HFF-Myc (cell line): ENCODE results near the gene RNASE4.

Experiments used
- DNase-seq: peaks from one replicate; pipeline ENCODE4 v3.0.0-alpha.2; 2011; ENCODE audit warnings: low read depth; ENCODE audit errors: extremely low read depth
- H3K4me3 ChIP-seq: replicated peaks from 2 replicates; pipeline ENCODE4 v1.5.1; 2011; ENCODE audit warnings: low read depth, mild to moderate bottlenecking, control low read depth, low read length
- CTCF ChIP-seq: IDR thresholded peaks from 2 replicates; pipeline ENCODE4 v1.5.1; 2012; ENCODE audit warnings: mild to moderate bottlenecking, low read depth, low read length, control low read depth; ENCODE audit errors: missing control alignments

Gene RNASE4

GRCh38 chr14:20676072-20676471, 8.3 kb upstream of the RNASE4 start:
- TF ChIP-seq CTCF: no peak
- no peak overlapping the region for H3K4me3 ChIP-seq
- no peak for DNase-seq

- DNase-seq: no peak
- TF ChIP-seq CTCF: no peak
- H3K4me3 ChIP-seq: no peak overlapping the region
Measured at GRCh38 chr14:20679907-20680306, 4.5 kb upstream of the RNASE4 start.

- no peak for DNase-seq
- no peak for TF ChIP-seq CTCF
- H3K4me3 ChIP-seq: peak overlapping the region; percentile 82
Measured at GRCh38 chr14:20680363-20680762, 4.0 kb upstream of the RNASE4 start.

- TF ChIP-seq CTCF: no peak
- no peak for DNase-seq
- H3K4me3 ChIP-seq: peak overlapping the region; percentile 82
Measured at GRCh38 chr14:20680843-20681347, 3.5 kb upstream of the RNASE4 start.

- peak; percentile 84 for DNase-seq
- TF ChIP-seq CTCF: no peak
- H3K4me3 ChIP-seq: peak overlapping the region; percentile 82
Measured at GRCh38 chr14:20681348-20682126, 2.8 kb upstream of the RNASE4 start.

- peak overlapping the region; percentile 82 for H3K4me3 ChIP-seq
- no peak for DNase-seq
- no peak for TF ChIP-seq CTCF
Measured at GRCh38 chr14:20682127-20682434, 2.3 kb upstream of the RNASE4 start.
